Peyer's patch (tissue), 4 donors: ENCODE data around the gene CDC14A.

Source experiments
- POLR2A ChIP-seq, 2 donors: fragments of 450-650 bp; IDR thresholded peaks; one replicate each; pipeline ENCODE4 v1.5.1; 2017; ENCODE audit warnings: antibody characterized with exemption in 2 of 2, mild to moderate bottlenecking in 2 of 2, moderate library complexity in 2 of 2
- TF ChIP-seq, protein P1 (sequence below), 6 experiments: fragments of 450-650 bp in 4 of 6; fragments of 200-600 bp in 2 of 6; sonication (generic) in 1 of 6; IDR thresholded peaks; one replicate each; pipeline ENCODE4 v1.5.1; 2017 to 2019; ENCODE audit warnings: antibody characterized with exemption in 6 of 6, mild to moderate bottlenecking in 3 of 6, moderate library complexity in 1 of 6

DNA sequence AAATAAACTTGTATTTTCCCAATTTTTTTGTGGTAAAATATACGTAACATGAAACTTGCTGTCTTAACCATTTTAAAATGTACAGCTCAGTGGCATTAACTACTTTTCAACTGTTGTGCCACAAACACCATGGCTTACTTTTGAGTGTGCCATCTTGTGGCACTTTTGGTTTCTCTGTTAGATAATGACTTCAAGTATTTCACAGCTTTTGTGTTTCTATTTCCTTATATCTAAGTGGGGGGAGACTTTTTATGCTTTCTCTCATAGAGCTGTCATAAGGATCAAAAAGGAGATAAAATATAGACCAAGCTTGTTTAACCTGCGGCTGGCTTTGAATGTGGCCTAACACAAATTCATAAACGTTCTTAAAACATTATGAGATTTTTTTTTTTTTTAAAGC lies 44.3 kb downstream of the CDC14A start:
- TF ChIP-seq, protein P1, sequence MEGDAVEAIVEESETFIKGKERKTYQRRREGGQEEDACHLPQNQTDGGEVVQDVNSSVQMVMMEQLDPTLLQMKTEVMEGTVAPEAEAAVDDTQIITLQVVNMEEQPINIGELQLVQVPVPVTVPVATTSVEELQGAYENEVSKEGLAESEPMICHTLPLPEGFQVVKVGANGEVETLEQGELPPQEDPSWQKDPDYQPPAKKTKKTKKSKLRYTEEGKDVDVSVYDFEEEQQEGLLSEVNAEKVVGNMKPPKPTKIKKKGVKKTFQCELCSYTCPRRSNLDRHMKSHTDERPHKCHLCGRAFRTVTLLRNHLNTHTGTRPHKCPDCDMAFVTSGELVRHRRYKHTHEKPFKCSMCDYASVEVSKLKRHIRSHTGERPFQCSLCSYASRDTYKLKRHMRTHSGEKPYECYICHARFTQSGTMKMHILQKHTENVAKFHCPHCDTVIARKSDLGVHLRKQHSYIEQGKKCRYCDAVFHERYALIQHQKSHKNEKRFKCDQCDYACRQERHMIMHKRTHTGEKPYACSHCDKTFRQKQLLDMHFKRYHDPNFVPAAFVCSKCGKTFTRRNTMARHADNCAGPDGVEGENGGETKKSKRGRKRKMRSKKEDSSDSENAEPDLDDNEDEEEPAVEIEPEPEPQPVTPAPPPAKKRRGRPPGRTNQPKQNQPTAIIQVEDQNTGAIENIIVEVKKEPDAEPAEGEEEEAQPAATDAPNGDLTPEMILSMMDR (IDR thresholded peaks at IDR 0.05), result no peak
- TF ChIP-seq POLR2A (IDR thresholded peaks at IDR 0.05), result no peak
